ENCODE measurements around the gene KAZN.
"Not testable (repeated sequence)": the region's sequence is repeated elsewhere in the genome, so short reads cannot be mapped to it uniquely, and the experiment has no call there.

Gene KAZN

DNA sequence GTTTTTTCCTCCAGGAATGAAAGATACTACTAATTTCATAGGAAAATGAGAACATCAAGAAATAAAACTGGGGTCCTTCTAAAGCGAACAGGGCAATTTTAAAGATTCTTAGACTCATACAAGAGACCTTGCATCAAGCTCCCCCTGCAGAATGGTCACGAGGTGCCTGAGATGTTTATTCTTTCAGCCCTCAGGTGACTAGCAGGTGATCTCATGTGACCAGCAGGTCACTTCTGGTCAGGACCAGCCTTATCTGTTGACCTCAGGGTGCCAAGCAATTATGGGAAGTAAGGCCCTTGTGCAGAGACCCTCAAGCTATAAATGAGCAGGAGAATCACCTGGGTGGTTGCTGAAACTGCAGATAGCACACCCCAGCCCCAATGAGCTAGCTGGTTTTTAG is 534.5 kb downstream of the KAZN start:
- peaks cover 4% of the 10 kb centered on the region; the same call in 1 of the 2 replicates for H3K4me1 ChIP-seq (ENCODE audit: control insufficient read depth, insufficient read depth, low read length)
- H3K9me3 ChIP-seq (ENCODE audit: control insufficient read depth, insufficient read depth, low read depth, low read length), result peaks cover 13% of the 10 kb centered on the region
- H3K36me3 ChIP-seq (ENCODE audit: control insufficient read depth, insufficient read depth, low read length), result no peaks in the 10 kb centered on the region
- no peaks in the 10 kb centered on the region for H3K27me3 ChIP-seq (ENCODE audit: control insufficient read depth, insufficient read depth, low read length)
- no peak overlapping the region for H3K27ac ChIP-seq (ENCODE audit: low read depth, low read length)
- no peak overlapping the region for H3K9ac ChIP-seq (ENCODE audit: low read length)
- H3K4me3 ChIP-seq (ENCODE audit: low read depth, low read length), result no peak overlapping the region

DNA sequence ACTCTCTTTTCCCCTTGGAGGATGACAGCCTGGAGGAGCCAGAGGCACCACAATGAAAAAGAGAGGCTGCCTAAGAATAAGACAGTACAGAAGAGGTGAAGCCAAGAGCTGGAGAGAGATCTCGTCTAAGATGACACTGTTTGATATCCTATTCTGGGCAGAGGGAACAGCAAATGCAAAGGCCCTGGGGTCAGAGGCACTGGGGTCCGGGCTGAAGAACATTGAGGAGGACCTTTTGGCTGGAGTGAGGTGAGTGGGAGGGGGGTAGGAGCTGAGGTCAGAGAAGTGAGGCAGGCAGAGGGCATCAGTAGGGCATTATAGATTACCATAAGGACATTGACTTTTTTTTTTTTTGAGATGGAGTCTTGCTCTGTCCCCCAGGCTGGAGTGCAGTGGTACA is 535.8 kb downstream of the KAZN start:
- peaks cover 11% of the 10 kb centered on the region for H3K9me3 ChIP-seq (ENCODE audit: control insufficient read depth, insufficient read depth, low read depth, low read length)
- H3K36me3 ChIP-seq (ENCODE audit: control insufficient read depth, insufficient read depth, low read length), result no peaks in the 10 kb centered on the region
- no peaks in the 10 kb centered on the region for H3K4me1 ChIP-seq (ENCODE audit: control insufficient read depth, insufficient read depth, low read length)
- H3K9ac ChIP-seq (ENCODE audit: low read length), result no peak overlapping the region
- H3K4me3 ChIP-seq (ENCODE audit: low read depth, low read length), result no peak overlapping the region
- no peak overlapping the region for H3K27ac ChIP-seq (ENCODE audit: low read depth, low read length)
- no peaks in the 10 kb centered on the region for H3K27me3 ChIP-seq (ENCODE audit: control insufficient read depth, insufficient read depth, low read length)

DNA sequence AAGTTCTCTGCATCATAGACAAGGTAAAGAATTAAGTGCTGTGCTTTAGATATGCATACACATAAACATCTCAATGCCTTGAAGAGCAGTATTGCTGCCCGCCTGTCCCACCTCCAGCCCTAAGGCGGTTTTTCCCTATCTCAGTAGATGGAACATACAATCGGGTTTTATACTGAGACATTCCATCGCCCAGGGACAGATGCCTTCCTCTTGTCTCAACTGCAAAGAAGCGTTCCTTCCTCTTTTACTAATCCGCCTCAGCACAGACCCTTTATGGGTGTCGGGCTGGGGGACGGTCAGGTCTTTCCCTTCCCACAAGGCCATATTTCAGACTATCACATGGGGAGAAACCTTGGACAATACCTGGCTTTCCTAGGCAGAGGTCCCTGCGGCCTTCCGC is 537.1 kb downstream of the KAZN start:
- not testable (repeated sequence) for H3K9ac ChIP-seq (ENCODE audit: low read length); H3K27ac ChIP-seq (ENCODE audit: low read depth, low read length); H3K36me3 ChIP-seq (ENCODE audit: control insufficient read depth, insufficient read depth, low read length); H3K27me3 ChIP-seq (ENCODE audit: control insufficient read depth, insufficient read depth, low read length); H3K9me3 ChIP-seq (ENCODE audit: control insufficient read depth, insufficient read depth, low read depth, low read length); H3K4me3 ChIP-seq (ENCODE audit: low read depth, low read length)
- H3K4me1 ChIP-seq (ENCODE audit: control insufficient read depth, insufficient read depth, low read length), result peaks cover 11% of the 10 kb centered on the region; the same call in 1 of the 2 replicates

DNA sequence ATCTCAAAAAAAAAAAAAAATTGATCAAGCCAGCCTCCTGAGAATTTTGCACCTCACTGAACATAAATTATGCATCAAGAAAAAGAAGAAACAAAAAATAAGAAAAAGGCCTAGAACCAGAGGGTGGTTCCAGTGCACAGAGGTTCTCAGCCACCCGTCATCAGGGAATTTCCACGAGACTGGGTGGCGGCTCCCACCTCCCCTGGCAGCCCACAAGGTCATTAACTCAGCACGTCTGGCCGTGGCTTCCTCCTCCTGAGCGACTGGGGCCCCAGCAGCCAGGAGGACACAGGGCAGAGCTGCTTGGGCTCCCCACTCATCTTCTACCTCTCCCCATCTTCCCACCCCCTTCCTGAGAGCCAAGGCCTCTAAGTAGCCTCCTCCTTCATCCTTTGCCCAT is 539.3 kb downstream of the KAZN start:
- no peaks in the 10 kb centered on the region for H3K27me3 ChIP-seq (ENCODE audit: control insufficient read depth, insufficient read depth, low read length)
- no peaks in the 10 kb centered on the region for H3K36me3 ChIP-seq (ENCODE audit: control insufficient read depth, insufficient read depth, low read length)
- H3K4me1 ChIP-seq (ENCODE audit: control insufficient read depth, insufficient read depth, low read length), result peaks cover 14% of the 10 kb centered on the region; the same call in 1 of the 2 replicates
- no peak overlapping the region for H3K27ac ChIP-seq (ENCODE audit: low read depth, low read length)
- H3K9ac ChIP-seq (ENCODE audit: low read length), result no peak overlapping the region
- H3K9me3 ChIP-seq (ENCODE audit: control insufficient read depth, insufficient read depth, low read depth, low read length), result peaks cover 2% of the 10 kb centered on the region; the same call in 1 of the 2 replicates
- no peak overlapping the region for H3K4me3 ChIP-seq (ENCODE audit: low read depth, low read length)

DNA sequence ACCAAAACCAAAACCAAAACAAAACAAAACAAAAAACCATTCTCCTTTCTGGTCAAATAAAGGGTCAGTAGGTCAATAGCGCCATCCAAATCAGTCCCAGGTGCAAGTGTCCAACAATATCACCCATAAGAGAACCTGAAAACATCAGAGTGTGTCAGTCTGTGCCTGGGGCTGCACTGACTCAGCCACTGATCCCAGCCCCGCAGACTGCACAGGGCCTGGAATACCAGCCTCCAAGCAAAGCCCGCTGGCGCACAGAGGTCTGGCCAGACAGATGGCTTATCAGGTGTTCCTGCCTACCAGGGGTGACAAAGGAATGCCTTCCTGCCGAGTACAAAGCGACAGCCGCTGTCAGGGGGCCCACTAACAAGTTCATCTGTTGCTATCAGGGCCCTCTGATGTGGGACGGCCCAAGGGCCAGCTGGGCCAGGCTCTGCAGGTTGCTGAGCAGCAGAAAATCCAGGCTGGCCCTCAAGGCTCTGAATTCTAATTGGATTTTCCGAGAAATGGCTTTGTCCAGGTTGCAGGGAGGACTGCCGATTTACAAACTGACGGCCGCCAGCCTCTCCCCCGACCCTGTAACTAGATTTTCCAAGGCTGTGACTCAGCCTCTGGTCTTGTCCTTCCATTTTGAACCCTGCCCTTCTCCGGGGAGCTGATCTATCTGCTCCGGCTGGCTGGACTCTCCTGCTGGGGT is 541.3 kb downstream of the KAZN start:
- Histone ChIP-seq H3K36me3 (ENCODE audit: control insufficient read depth, insufficient read depth, low read length) (no peaks in the 10 kb centered on the region), H3K9me3 (ENCODE audit: control insufficient read depth, insufficient read depth, low read depth, low read length) (peaks cover 2% of the 10 kb centered on the region; the same call in 1 of the 2 replicates), H3K9ac (ENCODE audit: low read length) (peak overlapping the region; percentile 55), H3K4me1 (ENCODE audit: control insufficient read depth, insufficient read depth, low read length) (peaks cover 14% of the 10 kb centered on the region; the same call in 1 of the 2 replicates), H3K27ac (ENCODE audit: low read depth, low read length) (peak overlapping the region; percentile 13; the same call in 1 of the 2 replicates), H3K27me3 (ENCODE audit: control insufficient read depth, insufficient read depth, low read length) (no peaks in the 10 kb centered on the region), H3K4me3 (ENCODE audit: low read depth, low read length) (no peak overlapping the region; the same call in 1 of the 2 replicates)

DNA sequence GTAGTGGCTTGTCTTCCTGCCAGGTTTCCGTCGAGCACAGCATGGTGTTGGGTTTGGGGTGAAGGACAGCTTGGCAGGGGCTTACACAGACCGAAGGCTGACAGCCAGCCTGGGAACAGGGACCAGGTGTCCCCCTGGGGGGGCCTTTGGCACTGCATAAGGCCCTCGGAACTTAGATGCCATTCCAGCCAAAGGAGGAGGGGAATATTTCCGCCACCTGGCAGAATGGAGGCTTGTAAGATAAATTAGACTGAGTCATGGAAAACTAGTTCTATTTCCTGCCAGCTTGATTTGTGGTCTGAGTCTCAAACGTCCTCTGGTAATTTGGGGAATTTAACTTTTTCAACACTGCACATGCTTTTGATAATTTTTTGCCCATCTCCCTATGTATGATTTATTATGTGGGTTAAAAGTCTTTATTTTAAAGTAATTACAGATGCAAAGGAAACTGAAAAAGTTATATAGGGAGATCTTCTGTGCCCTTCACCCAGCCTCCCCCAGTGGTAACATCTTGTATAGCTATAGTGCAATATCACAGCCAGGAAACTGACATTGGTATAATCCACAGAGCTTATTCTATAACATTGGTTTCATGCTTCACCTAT is 543.6 kb downstream of the KAZN start:
- Histone ChIP-seq H3K4me1 (ENCODE audit: control insufficient read depth, insufficient read depth, low read length) (peaks cover 17% of the 10 kb centered on the region; the same call in 1 of the 2 replicates), H3K36me3 (ENCODE audit: control insufficient read depth, insufficient read depth, low read length) (no peaks in the 10 kb centered on the region), H3K9me3 (ENCODE audit: control insufficient read depth, insufficient read depth, low read depth, low read length) (peaks cover 2% of the 10 kb centered on the region; the same call in 1 of the 2 replicates), H3K27me3 (ENCODE audit: control insufficient read depth, insufficient read depth, low read length) (0 out of 2 replicates have a peak, but pooled peaks cover 3% of the 10 kb centered on the region), H3K27ac (ENCODE audit: low read depth, low read length) (no peak overlapping the region), H3K9ac (ENCODE audit: low read length) (no peak overlapping the region), H3K4me3 (ENCODE audit: low read depth, low read length) (no peak overlapping the region)

DNA sequence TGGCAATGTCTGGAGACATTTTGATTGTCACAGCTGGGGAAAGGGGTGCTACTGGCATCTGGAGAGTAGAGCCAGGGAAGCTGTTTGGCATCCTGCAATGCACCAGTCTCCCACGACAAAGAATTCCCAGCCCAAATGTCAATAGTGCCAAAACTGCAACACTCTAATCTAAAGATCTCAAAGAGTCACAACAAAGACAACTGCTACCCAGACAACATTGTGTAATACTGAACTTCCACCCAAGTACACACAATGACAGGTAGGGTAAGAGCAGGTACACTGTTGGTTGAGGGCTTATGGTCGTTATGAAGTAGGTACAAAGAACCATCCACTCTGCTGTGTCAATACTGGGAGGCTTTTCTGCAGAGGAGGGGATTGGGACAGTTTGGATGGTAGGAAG is 546.8 kb downstream of the KAZN start:
- Histone ChIP-seq H3K9me3 (ENCODE audit: control insufficient read depth, insufficient read depth, low read depth, low read length) (peaks cover 4% of the 10 kb centered on the region; the same call in 1 of the 2 replicates), H3K27ac (ENCODE audit: low read depth, low read length) (no peak overlapping the region), H3K4me3 (ENCODE audit: low read depth, low read length) (no peak overlapping the region), H3K36me3 (ENCODE audit: control insufficient read depth, insufficient read depth, low read length) (no peaks in the 10 kb centered on the region), H3K27me3 (ENCODE audit: control insufficient read depth, insufficient read depth, low read length) (peaks cover 13% of the 10 kb centered on the region; the same call in 1 of the 2 replicates), H3K4me1 (ENCODE audit: control insufficient read depth, insufficient read depth, low read length) (peaks cover 9% of the 10 kb centered on the region; the same call in 1 of the 2 replicates), H3K9ac (ENCODE audit: low read length) (no peak overlapping the region)

DNA sequence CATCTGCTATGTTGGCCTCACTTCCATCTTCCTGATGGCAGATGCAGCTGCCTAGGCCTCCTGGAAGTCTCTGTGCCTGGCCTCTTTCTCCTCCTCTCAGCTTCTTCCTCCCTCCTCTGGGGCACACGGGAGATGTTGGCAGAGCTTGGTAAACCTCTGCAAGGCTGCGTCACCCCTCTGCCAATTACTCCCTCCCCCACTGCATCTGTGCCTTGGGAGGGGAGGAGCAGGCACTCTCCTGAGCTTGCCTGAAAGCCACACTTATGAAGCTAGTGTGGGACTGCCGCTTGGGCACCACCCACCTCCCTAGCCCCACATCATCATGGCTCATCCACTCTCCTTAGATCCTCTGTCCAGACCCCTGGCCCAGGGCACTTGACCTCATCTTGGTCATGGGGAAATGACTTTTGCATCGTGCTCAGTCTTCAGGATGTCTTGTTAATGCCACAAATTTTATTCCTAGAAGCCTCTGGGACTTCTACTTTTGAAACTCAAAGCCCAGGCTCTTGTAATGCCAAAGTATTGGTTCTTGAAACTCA is 547.7 kb downstream of the KAZN start:
- no peak overlapping the region for H3K27ac ChIP-seq (ENCODE audit: low read depth, low read length)
- no peak overlapping the region for H3K9ac ChIP-seq (ENCODE audit: low read length)
- peaks cover 3% of the 10 kb centered on the region; the same call in 1 of the 2 replicates for H3K4me1 ChIP-seq (ENCODE audit: control insufficient read depth, insufficient read depth, low read length)
- peaks cover 20% of the 10 kb centered on the region; the same call in 1 of the 2 replicates for H3K27me3 ChIP-seq (ENCODE audit: control insufficient read depth, insufficient read depth, low read length)
- H3K36me3 ChIP-seq (ENCODE audit: control insufficient read depth, insufficient read depth, low read length), result no peaks in the 10 kb centered on the region
- H3K4me3 ChIP-seq (ENCODE audit: low read depth, low read length), result no peak overlapping the region
- H3K9me3 ChIP-seq (ENCODE audit: control insufficient read depth, insufficient read depth, low read depth, low read length), result peaks cover 7% of the 10 kb centered on the region; the same call in 1 of the 2 replicates

DNA sequence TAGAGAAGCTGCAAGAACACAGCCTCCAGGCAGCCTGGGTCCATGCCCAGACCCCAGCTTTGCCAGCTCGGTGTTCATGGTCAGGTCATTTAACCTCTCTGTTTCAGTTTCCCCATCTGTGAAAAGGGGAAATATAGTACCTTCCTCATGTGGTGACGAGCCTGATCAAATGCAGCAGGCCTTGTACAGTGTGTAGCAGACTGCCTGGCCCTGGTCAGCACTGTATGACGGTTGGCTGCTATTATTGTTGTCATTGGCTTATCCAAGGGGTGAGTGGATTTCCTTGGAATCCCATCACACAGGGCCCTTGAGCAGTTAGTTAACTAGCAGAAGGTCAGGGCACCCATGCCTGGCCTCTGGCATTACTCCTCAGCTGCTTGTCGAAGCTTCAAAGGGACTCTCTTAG is 548.5 kb downstream of the KAZN start:
- no peak overlapping the region for H3K9ac ChIP-seq (ENCODE audit: low read length)
- H3K4me1 ChIP-seq (ENCODE audit: control insufficient read depth, insufficient read depth, low read length), result peaks cover 7% of the 10 kb centered on the region; the same call in 1 of the 2 replicates
- H3K9me3 ChIP-seq (ENCODE audit: control insufficient read depth, insufficient read depth, low read depth, low read length), result peaks cover 7% of the 10 kb centered on the region; the same call in 1 of the 2 replicates
- no peak overlapping the region for H3K27ac ChIP-seq (ENCODE audit: low read depth, low read length)
- H3K4me3 ChIP-seq (ENCODE audit: low read depth, low read length), result no peak overlapping the region
- no peaks in the 10 kb centered on the region for H3K36me3 ChIP-seq (ENCODE audit: control insufficient read depth, insufficient read depth, low read length)
- peaks cover 26% of the 10 kb centered on the region; the same call in 1 of the 2 replicates for H3K27me3 ChIP-seq (ENCODE audit: control insufficient read depth, insufficient read depth, low read length)

DNA sequence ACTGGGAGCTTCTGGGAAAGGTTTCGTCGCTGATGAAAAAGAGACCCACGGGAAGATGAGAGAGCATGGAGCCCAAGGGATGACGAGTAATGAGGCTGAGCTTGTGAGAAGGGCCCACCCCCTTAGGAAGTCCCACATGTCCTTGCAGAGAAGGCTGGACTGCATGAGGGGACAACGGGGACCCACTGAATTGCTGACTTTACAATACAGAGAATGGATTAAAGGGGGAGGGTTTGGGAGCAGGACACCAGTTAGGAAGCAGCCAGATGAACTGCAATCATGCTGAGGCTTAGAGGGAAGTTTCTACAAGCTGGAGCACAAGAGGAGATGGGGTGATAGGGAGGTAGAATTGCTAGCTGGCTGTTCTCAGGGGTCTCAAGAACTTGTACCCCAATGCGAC is 549.5 kb downstream of the KAZN start:
- Histone ChIP-seq H3K36me3 (ENCODE audit: control insufficient read depth, insufficient read depth, low read length) (no peaks in the 10 kb centered on the region), H3K4me1 (ENCODE audit: control insufficient read depth, insufficient read depth, low read length) (peaks cover 9% of the 10 kb centered on the region; the same call in 1 of the 2 replicates), H3K9ac (ENCODE audit: low read length) (no peak overlapping the region), H3K27ac (ENCODE audit: low read depth, low read length) (no peak overlapping the region), H3K4me3 (ENCODE audit: low read depth, low read length) (no peak overlapping the region), H3K27me3 (ENCODE audit: control insufficient read depth, insufficient read depth, low read length) (peaks cover 29% of the 10 kb centered on the region; the same call in 1 of the 2 replicates), H3K9me3 (ENCODE audit: control insufficient read depth, insufficient read depth, low read depth, low read length) (peaks cover 5% of the 10 kb centered on the region; the same call in 1 of the 2 replicates)

DNA sequence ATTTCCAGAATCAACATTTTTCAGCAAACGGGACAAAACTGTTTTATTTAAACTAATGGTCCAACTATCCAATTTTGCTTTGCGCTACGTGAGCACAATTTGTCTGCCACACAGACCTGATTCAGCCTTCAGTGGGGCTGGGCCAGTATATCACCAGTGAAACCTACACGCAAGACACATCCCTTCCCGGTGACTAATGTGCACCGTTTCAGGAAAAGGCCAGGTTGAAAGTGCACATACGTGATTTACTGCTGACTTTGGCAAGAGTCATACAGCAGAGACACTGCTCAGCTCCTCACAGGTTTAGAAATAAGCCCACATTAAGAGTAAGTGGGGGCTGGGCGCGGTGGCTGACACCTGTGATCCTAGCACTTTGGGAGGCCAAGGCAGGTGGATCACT is 550.0 kb downstream of the KAZN start:
- Histone ChIP-seq H3K4me1 (ENCODE audit: control insufficient read depth, insufficient read depth, low read length) (peaks cover 9% of the 10 kb centered on the region; the same call in 1 of the 2 replicates), H3K4me3 (ENCODE audit: low read depth, low read length) (no peak overlapping the region), H3K9ac (ENCODE audit: low read length) (no peak overlapping the region), H3K9me3 (ENCODE audit: control insufficient read depth, insufficient read depth, low read depth, low read length) (peaks cover 5% of the 10 kb centered on the region; the same call in 1 of the 2 replicates), H3K27me3 (ENCODE audit: control insufficient read depth, insufficient read depth, low read length) (peaks cover 29% of the 10 kb centered on the region; the same call in 1 of the 2 replicates), H3K36me3 (ENCODE audit: control insufficient read depth, insufficient read depth, low read length) (no peaks in the 10 kb centered on the region), H3K27ac (ENCODE audit: low read depth, low read length) (no peak overlapping the region)
